ENCODE measurements around the gene CD1C. TPM values are rescaled to one million over a fixed set of nuclear protein-coding genes. Genes with fewer than 3 reads are reported as not detected.

CD1C gene
- total RNA-seq, 2 donors from 2014 or later, result 0.23 to 0.46 TPM

Other genes starting within 250 kb of the CD1C start
- not detected for gene CD1D, start 109.0 kb upstream of the CD1C start, total RNA-seq
- under 1 TPM in 1 of 2 donors, not detected in 1; 0.12 TPM for gene CD1A, start 35.5 kb upstream of the CD1C start, total RNA-seq
- gene CD1B, start 41.6 kb downstream of the CD1C start, total RNA-seq, result not detected
- gene CD1E, start 64.0 kb downstream of the CD1C start, total RNA-seq, result not detected
- gene OR10T2, start 109.5 kb downstream of the CD1C start, total RNA-seq, result not detected
- not detected for gene OR10K2, start 136.3 kb downstream of the CD1C start, total RNA-seq
- not detected for gene OR10K1, start 171.9 kb downstream of the CD1C start, total RNA-seq
- gene OR10R2, start 182.3 kb downstream of the CD1C start, total RNA-seq, result not detected